HG02981 (cell line): Measurements from ENCODE around the gene PIBF1.
"Not testable (repeated sequence)": the region's sequence is repeated elsewhere in the genome, so short reads cannot be mapped to it uniquely, and the experiment has no call there.

Source experiments
- ATAC-seq: cut with Tn5 transposase; IDR thresholded peaks from one replicate; pipeline ENCODE4 v1.9.1; 2021; ENCODE audit warnings: mild to moderate bottlenecking, moderate library complexity; ENCODE audit not compliant: unreplicated experiment

The PIBF1 gene

GRCh38 chr13:72896869-72897268 lies 114.9 kb downstream of the PIBF1 start:
- ATAC-seq = no peak

- ATAC-seq = not testable (repeated sequence)
These were observed 119.6 kb downstream of the PIBF1 start for GRCh38 chr13:72901546-72901945.

GRCh38 chr13:72908416-72908815 lies 126.5 kb downstream of the PIBF1 start:
- ATAC-seq = no peak

- ATAC-seq = no peak
These were observed 130.0 kb downstream of the PIBF1 start for GRCh38 chr13:72911981-72912380.

GRCh38 chr13:72920097-72920496 lies 138.2 kb downstream of the PIBF1 start:
- no peak for ATAC-seq

GRCh38 chr13:72931311-72931710 lies 149.4 kb downstream of the PIBF1 start:
- ATAC-seq = no peak

GRCh38 chr13:72932250-72932649 lies 150.3 kb downstream of the PIBF1 start:
- no peak for ATAC-seq

GRCh38 chr13:72946267-72946666 lies 164.3 kb downstream of the PIBF1 start:
- ATAC-seq = not testable (repeated sequence)

GRCh38 chr13:72952529-72953141 lies 170.7 kb downstream of the PIBF1 start:
- no peak for ATAC-seq

- ATAC-seq = no peak
These were observed 171.5 kb downstream of the PIBF1 start for GRCh38 chr13:72953391-72953965.

GRCh38 chr13:72959643-72960042 lies 177.7 kb downstream of the PIBF1 start:
- no peak for ATAC-seq

- no peak for ATAC-seq
These were observed 178.2 kb downstream of the PIBF1 start for GRCh38 chr13:72960114-72960513.

- ATAC-seq = no peak
These were observed 178.6 kb downstream of the PIBF1 start for GRCh38 chr13:72960541-72960940.

GRCh38 chr13:72963762-72964161 lies 181.8 kb downstream of the PIBF1 start:
- ATAC-seq = peak; percentile 88

GRCh38 chr13:72970301-72970880 lies 188.5 kb downstream of the PIBF1 start:
- no peak for ATAC-seq

GRCh38 chr13:72970956-72971355 lies 189.0 kb downstream of the PIBF1 start:
- no peak for ATAC-seq

GRCh38 chr13:72973234-72973633 lies 191.3 kb downstream of the PIBF1 start:
- ATAC-seq = no peak

- no peak for ATAC-seq
These were observed 201.3 kb downstream of the PIBF1 start for GRCh38 chr13:72983085-72983768.

GRCh38 chr13:72985610-72986009 lies 203.7 kb downstream of the PIBF1 start:
- ATAC-seq = no peak

GRCh38 chr13:72986197-72986596 lies 204.3 kb downstream of the PIBF1 start:
- no peak for ATAC-seq

GRCh38 chr13:72990953-72991352 lies 209.0 kb downstream of the PIBF1 start:
- no peak for ATAC-seq

GRCh38 chr13:72998012-72998411 lies 216.1 kb downstream of the PIBF1 start:
- ATAC-seq = no peak
